Measurements from ENCODE around the gene CXCL11.

CXCL11 gene

GRCh38 chr4:75985116-75985515 lies 50.8 kb downstream of the CXCL11 start:
- Histone ChIP-seq H3K36me3 (ENCODE audit: insufficient read depth, low read length) (peaks cover 66% of the 10 kb centered on the region), H3K27ac (no peak overlapping the region), H3K4me3 (no peak overlapping the region), H3K9me3 (ENCODE audit: low read depth, low read length) (no peaks in the 10 kb centered on the region), H3K9ac (ENCODE audit: insufficient read length) (no peak overlapping the region)
- no peak for DNase-seq (ENCODE audit: low read depth, low spot score)
- no peak for TF ChIP-seq EZH2 (IDR thresholded peaks at IDR 0.05)

Measured in SK-N-MC (cell line).